ENCODE measurements around the gene RUFY2. TPM values are rescaled to one million over a fixed set of nuclear protein-coding genes. Genes with fewer than 3 reads are reported as not detected.

RUFY2 gene
- total RNA-seq, 2 donors from 2014 or later: 14.5 to 21.7 TPM

- Histone ChIP-seq H3K9ac (ENCODE audit: low read depth in 2 of 2, low read length in 2 of 2) (no peak overlapping the region), H3K4me3 (no peak overlapping the region), H3K27ac (no peak overlapping the region), H3K36me3 (peaks cover 13% of the 10 kb centered on the region), H3K4me1 (no peaks in the 10 kb centered on the region), H3K27me3 (no peaks in the 10 kb centered on the region), H3K9me3 (no peaks in the 10 kb centered on the region)
- intact Hi-C loops (cut with DNase I): no loop called here
- TF ChIP-seq CTCF (IDR thresholded peaks at IDR 0.05): no peak
- no peak for DNase-seq
Observed at GRCh38 chr10:68346774-68347173, 60.3 kb downstream of the RUFY2 start.

GRCh38 chr10:68345621-68346020 is 61.5 kb downstream of the RUFY2 start:
- Histone ChIP-seq H3K27me3 (no peaks in the 10 kb centered on the region), H3K4me3 (no peak overlapping the region), H3K27ac (no peak overlapping the region), H3K9me3 (no peaks in the 10 kb centered on the region), H3K4me1 (no peaks in the 10 kb centered on the region), H3K36me3 (peaks cover 18% of the 10 kb centered on the region), H3K9ac (ENCODE audit: low read depth in 2 of 2, low read length in 2 of 2) (no peak overlapping the region)
- TF ChIP-seq CTCF (IDR thresholded peaks at IDR 0.05): no peak
- intact Hi-C loops (cut with DNase I): no loop called here
- no peak for DNase-seq

GRCh38 chr10:68342909-68343516 is 64.1 kb downstream of the RUFY2 start:
- no peaks in the 10 kb centered on the region for H3K4me1 ChIP-seq
- DNase-seq: no peak
- H3K9ac ChIP-seq (ENCODE audit: low read depth in 2 of 2, low read length in 2 of 2): no peak overlapping the region
- no peaks in the 10 kb centered on the region for H3K9me3 ChIP-seq
- H3K27ac ChIP-seq: no peak overlapping the region
- H3K4me3 ChIP-seq: no peak overlapping the region
- H3K27me3 ChIP-seq: no peaks in the 10 kb centered on the region
- no peak for TF ChIP-seq CTCF (IDR thresholded peaks at IDR 0.05)
- intact Hi-C loops (cut with DNase I): no loop called here
- peaks cover 29% of the 10 kb centered on the region for H3K36me3 ChIP-seq

GRCh38 chr10:68340358-68341080 is 66.6 kb downstream of the RUFY2 start:
- H3K9ac ChIP-seq (ENCODE audit: low read depth in 2 of 2, low read length in 2 of 2): no peak overlapping the region
- H3K9me3 ChIP-seq: no peaks in the 10 kb centered on the region
- peaks cover 16% of the 10 kb centered on the region for H3K4me1 ChIP-seq
- H3K4me3 ChIP-seq: no peak overlapping the region
- no peak for DNase-seq
- H3K27ac ChIP-seq: no peak overlapping the region
- H3K36me3 ChIP-seq: peaks cover 27% of the 10 kb centered on the region
- TF ChIP-seq CTCF (IDR thresholded peaks at IDR 0.05): no peak
- intact Hi-C loops (cut with DNase I): no loop called here
- no peaks in the 10 kb centered on the region for H3K27me3 ChIP-seq

GRCh38 chr10:68336754-68337351 is 70.2 kb downstream of the RUFY2 start:
- TF ChIP-seq CTCF (IDR thresholded peaks at IDR 0.05): no peak
- H3K9me3 ChIP-seq: no peaks in the 10 kb centered on the region
- no peak overlapping the region for H3K27ac ChIP-seq
- H3K36me3 ChIP-seq: peaks cover 16% of the 10 kb centered on the region
- H3K9ac ChIP-seq (ENCODE audit: low read depth in 2 of 2, low read length in 2 of 2): no peak overlapping the region
- H3K27me3 ChIP-seq: no peaks in the 10 kb centered on the region
- peaks cover 16% of the 10 kb centered on the region for H3K4me1 ChIP-seq
- H3K4me3 ChIP-seq: no peak overlapping the region
- DNase-seq: no peak
- intact Hi-C loops (cut with DNase I): no loop called here
